AG10803 (cell line): ENCODE results near the gene CDC42EP4.
"Not testable (repeated sequence)": the region's sequence is repeated elsewhere in the genome, so short reads cannot be mapped to it uniquely, and the experiment has no call there.

Experiments
- DNase-seq: peaks from one replicate; pipeline ENCODE4 v3.0.0; 2010; ENCODE audit warnings: low read depth
- H3K4me3 ChIP-seq: 2 replicates; pipeline ENCODE4 v1.5.1; 2011; ENCODE audit warnings: mild to moderate bottlenecking, low read length, control low read depth
- CTCF ChIP-seq: conservative IDR thresholded peaks from 2 replicates; pipeline ENCODE4 v1.5.1; 2011; ENCODE audit warnings: mild to moderate bottlenecking, low read length, control low read depth, inconsistent platforms

CDC42EP4 gene

GRCh38 chr17:73318836-73319235, 7.0 kb upstream of the CDC42EP4 start:
- no peak for TF ChIP-seq CTCF
- no peak for DNase-seq
- no peak overlapping the region for H3K4me3 ChIP-seq

DNA sequence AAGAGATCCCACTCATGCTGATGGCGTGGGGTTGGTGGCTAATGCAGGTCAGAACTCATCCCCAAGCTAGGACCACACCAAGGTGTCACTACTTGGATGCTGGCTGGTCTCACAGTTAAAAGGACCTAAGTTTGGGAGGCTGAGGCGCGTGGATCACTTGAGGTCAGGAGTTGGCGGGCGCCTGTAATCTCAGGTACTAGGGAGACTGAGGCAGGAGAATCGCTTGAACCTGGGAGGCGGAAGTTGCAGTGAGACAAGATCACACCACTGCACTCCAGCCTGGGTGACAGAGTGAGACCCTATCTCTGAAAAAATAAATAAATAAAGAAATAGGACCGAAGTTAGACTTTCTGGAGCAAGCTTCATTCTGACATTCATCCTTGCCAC, 6.6 kb upstream of the CDC42EP4 start:
- DNase-seq: no peak
- TF ChIP-seq CTCF: no peak
- no peak overlapping the region for H3K4me3 ChIP-seq

DNA sequence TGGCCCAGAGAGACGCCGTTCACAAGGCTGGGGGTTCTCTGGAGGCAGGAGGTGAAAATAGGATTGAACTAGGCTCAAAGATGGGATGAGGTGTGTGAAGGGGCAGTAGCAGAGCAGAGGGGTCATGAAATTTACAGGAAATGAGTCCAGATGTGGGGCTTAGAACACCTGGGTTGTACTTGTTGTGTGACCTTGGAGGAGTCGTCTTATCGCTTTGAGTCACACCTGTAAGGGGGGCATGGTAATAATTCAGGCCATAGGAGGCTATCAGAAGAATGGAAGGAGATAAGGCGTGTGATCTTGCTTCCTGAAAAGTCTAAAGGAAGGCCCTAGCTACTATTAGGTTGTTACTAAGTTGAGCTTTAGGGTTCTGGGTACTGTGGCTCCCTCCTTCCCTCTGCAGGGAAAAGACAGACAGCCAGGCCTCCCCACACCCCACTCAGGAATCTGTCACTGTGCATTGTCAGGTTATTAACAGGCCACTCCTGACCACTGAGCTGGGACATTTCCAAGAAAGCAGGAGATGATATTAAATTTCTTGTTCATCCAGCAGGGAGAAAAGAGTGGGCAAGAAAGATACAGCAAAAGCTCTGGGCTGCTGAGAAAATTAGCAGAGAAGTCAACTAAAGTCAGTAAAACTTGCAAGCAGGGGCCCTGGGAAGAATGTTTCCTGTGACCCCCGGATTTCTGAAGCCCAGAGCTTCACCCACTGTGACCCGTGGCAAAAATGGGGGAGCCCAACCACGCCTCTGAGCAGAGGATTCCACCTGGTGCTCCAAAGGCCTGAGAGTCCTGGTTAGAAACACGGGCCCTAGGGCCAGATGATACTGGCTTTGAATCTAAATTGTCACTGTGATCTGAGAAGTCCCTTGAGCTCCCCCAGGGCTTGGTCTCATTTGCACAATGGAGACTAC, 6.0 kb upstream of the CDC42EP4 start:
- no peak overlapping the region for H3K4me3 ChIP-seq
- no peak for DNase-seq
- no peak for TF ChIP-seq CTCF

DNA sequence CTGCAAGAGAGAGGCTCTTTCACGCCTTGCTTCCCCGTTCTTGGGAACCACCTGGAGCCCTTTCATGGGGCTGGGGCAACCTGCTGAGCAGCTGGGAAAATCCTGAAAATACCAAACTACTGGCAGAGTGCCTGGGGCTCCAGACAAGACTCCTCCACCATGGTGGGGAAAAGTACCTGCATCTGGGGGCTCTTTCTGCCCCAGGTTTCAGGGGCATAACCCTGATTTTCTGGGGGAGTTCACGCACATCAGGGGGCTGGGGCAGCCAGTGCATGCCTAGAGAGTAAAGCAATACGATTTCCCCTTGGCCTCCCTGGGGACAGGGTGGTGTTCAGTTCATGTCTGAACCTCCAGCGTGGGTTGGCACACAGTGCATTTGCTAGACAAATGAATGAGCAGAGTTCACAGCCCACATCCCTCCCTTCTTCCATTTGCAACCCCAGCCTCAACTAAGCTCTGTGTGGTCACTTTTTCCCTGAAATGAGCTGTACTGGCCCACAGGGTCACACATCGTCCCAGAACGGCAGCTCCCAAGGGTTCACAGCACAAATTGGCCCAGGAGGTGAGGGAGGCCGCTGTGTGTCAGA, 5.2 kb upstream of the CDC42EP4 start:
- DNase-seq: peak; percentile 43
- no peak for TF ChIP-seq CTCF
- H3K4me3 ChIP-seq: no peak overlapping the region

GRCh38 chr17:73315471-73315870, 3.7 kb upstream of the CDC42EP4 start:
- H3K4me3 ChIP-seq: no peak overlapping the region
- TF ChIP-seq CTCF: no peak
- DNase-seq: no peak

DNA sequence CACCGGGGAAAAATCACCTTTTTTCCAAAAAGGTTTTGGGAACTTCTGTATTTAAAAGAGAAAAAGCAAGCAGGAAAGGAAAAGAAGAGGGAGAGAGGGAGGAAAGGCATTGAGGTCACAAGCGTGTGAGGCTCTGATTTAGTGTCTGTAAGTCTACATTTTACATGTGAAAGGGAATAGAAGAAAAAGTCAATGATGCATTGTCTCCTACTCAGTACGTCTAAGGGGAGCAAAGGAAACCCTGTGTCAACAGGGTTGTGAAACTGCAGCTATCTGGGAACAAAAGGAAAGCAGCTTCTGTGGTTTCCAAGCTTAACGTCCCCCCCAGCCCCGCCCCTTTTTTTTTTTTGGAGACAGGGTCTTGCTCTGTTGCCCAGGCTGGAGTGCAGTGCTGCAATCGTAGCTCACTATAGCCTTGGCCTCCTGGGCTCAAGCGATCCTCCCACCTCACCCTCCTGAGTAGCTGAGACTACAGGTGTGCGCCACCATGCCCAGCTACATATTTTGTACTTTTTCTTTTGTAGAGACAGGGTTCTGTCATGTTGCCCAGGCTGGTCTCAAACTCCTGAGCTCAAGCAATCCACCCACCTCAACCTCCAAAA, 1.8 kb upstream of the CDC42EP4 start:
- H3K4me3 ChIP-seq: no peak overlapping the region
- TF ChIP-seq CTCF: no peak
- no peak for DNase-seq

- DNase-seq, H3K4me3 ChIP-seq: not testable (repeated sequence)
These were observed 1.1 kb upstream of the CDC42EP4 start for GRCh38 chr17:73312887-73313286.
